Measurements from ENCODE around the gene NBPF6.

- no peak for TF ChIP-seq EZH2 (IDR thresholded peaks at IDR 0.05; ENCODE audit: borderline replicate concordance, insufficient read depth, low read depth, low read length, poor library complexity, severe bottlenecking)
- TF ChIP-seq, protein P1, sequence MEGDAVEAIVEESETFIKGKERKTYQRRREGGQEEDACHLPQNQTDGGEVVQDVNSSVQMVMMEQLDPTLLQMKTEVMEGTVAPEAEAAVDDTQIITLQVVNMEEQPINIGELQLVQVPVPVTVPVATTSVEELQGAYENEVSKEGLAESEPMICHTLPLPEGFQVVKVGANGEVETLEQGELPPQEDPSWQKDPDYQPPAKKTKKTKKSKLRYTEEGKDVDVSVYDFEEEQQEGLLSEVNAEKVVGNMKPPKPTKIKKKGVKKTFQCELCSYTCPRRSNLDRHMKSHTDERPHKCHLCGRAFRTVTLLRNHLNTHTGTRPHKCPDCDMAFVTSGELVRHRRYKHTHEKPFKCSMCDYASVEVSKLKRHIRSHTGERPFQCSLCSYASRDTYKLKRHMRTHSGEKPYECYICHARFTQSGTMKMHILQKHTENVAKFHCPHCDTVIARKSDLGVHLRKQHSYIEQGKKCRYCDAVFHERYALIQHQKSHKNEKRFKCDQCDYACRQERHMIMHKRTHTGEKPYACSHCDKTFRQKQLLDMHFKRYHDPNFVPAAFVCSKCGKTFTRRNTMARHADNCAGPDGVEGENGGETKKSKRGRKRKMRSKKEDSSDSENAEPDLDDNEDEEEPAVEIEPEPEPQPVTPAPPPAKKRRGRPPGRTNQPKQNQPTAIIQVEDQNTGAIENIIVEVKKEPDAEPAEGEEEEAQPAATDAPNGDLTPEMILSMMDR (IDR thresholded peaks at IDR 0.05), result no peak
Observed at GRCh38 chr1:108504447-108504846, 54.3 kb downstream of the NBPF6 start.
